Hepatocyte (in vitro differentiated cells): ENCODE results near the gene SYNGR3. TPM values are rescaled to one million over a fixed set of nuclear protein-coding genes. Genes with fewer than 3 reads are reported as not detected.

ENCODE experiments used
- DNase-seq: peaks from one replicate; pipeline ENCODE4 v3.0.0-alpha.2; 2016; ENCODE audit warnings: low spot score
- H2AFZ ChIP-seq: fragments of 200-600 bp; sonication (generic); 2 replicates; pipeline ENCODE4 v1.6.0; 2016; ENCODE audit warnings: antibody characterized with exemption, mild to moderate bottlenecking
- H3K27ac ChIP-seq: fragments of 200-600 bp; sonication (generic); 2 replicates; pipeline ENCODE4 v1.5.1; 2016; ENCODE audit warnings: mild to moderate bottlenecking
- H3K27me3 ChIP-seq: fragments of 200-600 bp; sonication (generic); 2 replicates; pipeline ENCODE4 v1.6.1; 2016
- H3K36me3 ChIP-seq: fragments of 200-600 bp; sonication (generic); replicated peaks from 2 replicates; pipeline ENCODE4 v1.5.1; 2016; ENCODE audit warnings: low read depth; ENCODE audit not compliant: insufficient read depth
- H3K4me1 ChIP-seq: fragments of 200-600 bp; sonication (generic); 2 replicates; pipeline ENCODE4 v1.5.1; 2016; ENCODE audit warnings: mild to moderate bottlenecking, moderate library complexity; ENCODE audit not compliant: insufficient read depth
- H3K4me2 ChIP-seq: fragments of 200-600 bp; sonication (generic); 2 replicates; pipeline ENCODE4 v1.6.0; 2016
- H3K4me3 ChIP-seq: fragments of 200-600 bp; sonication (generic); 2 replicates; pipeline ENCODE4 v1.5.1; 2016; ENCODE audit warnings: mild to moderate bottlenecking
- H3K79me2 ChIP-seq: fragments of 200-600 bp; sonication (generic); 2 replicates; pipeline ENCODE4 v1.6.0; 2017; ENCODE audit warnings: mild to moderate bottlenecking
- H3K9me2 ChIP-seq: fragments of 200-600 bp; sonication (generic); replicated peaks from 2 replicates; pipeline ENCODE4 v1.6.0; 2017; ENCODE audit warnings: mild to moderate bottlenecking; ENCODE audit not compliant: insufficient read depth
- H3K9me3 ChIP-seq: fragments of 200-600 bp; sonication (generic); 2 replicates; pipeline ENCODE4 v1.5.1; 2016; ENCODE audit warnings: low read depth, mild to moderate bottlenecking
- H4K20me1 ChIP-seq: fragments of 200-600 bp; sonication (generic); 2 replicates; pipeline ENCODE4 v1.6.0; 2016; ENCODE audit warnings: mild to moderate bottlenecking; ENCODE audit not compliant: insufficient read depth, poor library complexity, severe bottlenecking
- CTCF ChIP-seq: fragments of 200-600 bp; sonication (generic); IDR thresholded peaks from 2 replicates; pipeline ENCODE4 v1.5.1; 2016; ENCODE audit warnings: antibody characterized with exemption, mild to moderate bottlenecking; ENCODE audit not compliant: poor library complexity
- EZH2 ChIP-seq: fragments of 200-600 bp; sonication (generic); IDR thresholded peaks from 2 replicates; pipeline ENCODE4 v1.6.1; 2016; ENCODE audit warnings: antibody characterized with exemption, mild to moderate bottlenecking, borderline replicate concordance
- EZH2phosphoT487 ChIP-seq: fragments of 200-600 bp; sonication (generic); IDR thresholded peaks from one replicate; pipeline ENCODE4 v1.6.1; 2018; ENCODE audit warnings: antibody characterized with exemption, mild to moderate bottlenecking, low read depth, moderate library complexity; ENCODE audit not compliant: unreplicated experiment, severe bottlenecking
- WGBS: methylation state at CpG from one replicate; pipeline ENCODE4 v1.1.6; 2016; ENCODE audit warnings: low lambda C conversion rate; ENCODE audit errors: missing lambda C conversion rate; 5-methylcytosine and 5-hydroxymethylcytosine counted together
- polyA plus RNA-seq: library from polyadenylated mRNA; unstranded; fragments of >200 nt; fragmentation: Nextera tagmentation; extraction: Ambion mirVana; gene quantifications from 2 replicates; pipeline ENCODE4 v1.2.1, GENCODE V29; 2016
- total RNA-seq: library from RNA; depleted of rRNA; stranded (reverse); fragments of >200 nt; gene quantifications from 2 replicates; pipeline ENCODE4 v1.2.3, GENCODE V29; 2014

The SYNGR3 gene
- total and polyA plus RNA-seq, 2 experiments from 2014 or later, result 2.2 to 2.5 TPM

GRCh38 chr16:2037115-2037514, 47.3 kb downstream of the SYNGR3 start:
- Histone ChIP-seq H3K27ac (peak overlapping the region; percentile 100), H3K4me1 (peaks cover 81% of the 10 kb centered on the region), H3K27me3 (no peaks in the 10 kb centered on the region), H3K4me3 (no peak overlapping the region), H3K9me2 (no peaks in the 10 kb centered on the region), H3K4me2 (no peak overlapping the region), H3K9me3 (no peaks in the 10 kb centered on the region), H3K36me3 (no peaks in the 10 kb centered on the region), H2AFZ (no peak overlapping the region), H4K20me1 (no peaks in the 10 kb centered on the region), H3K79me2 (peaks cover 11% of the 10 kb centered on the region)
- TF ChIP-seq EZH2 (no peak), CTCF (no peak), EZH2phosphoT487 (no peak)
- no peak for DNase-seq
- 91% methylated on average over 15 of the region's 15 CpGs for WGBS

- Histone ChIP-seq H3K27ac (peak overlapping the region; percentile 100), H3K4me3 (no peak overlapping the region), H3K9me3 (no peaks in the 10 kb centered on the region), H3K79me2 (peaks cover 5% of the 10 kb centered on the region), H2AFZ (no peak overlapping the region), H3K27me3 (no peaks in the 10 kb centered on the region), H3K4me1 (peaks cover 79% of the 10 kb centered on the region), H3K4me2 (peak overlapping the region; percentile 64), H3K36me3 (no peaks in the 10 kb centered on the region), H3K9me2 (no peaks in the 10 kb centered on the region), H4K20me1 (no peaks in the 10 kb centered on the region)
- no peak for DNase-seq
- TF ChIP-seq EZH2phosphoT487, result no peak
- TF ChIP-seq EZH2, result no peak
- TF ChIP-seq CTCF, result no peak
- WGBS, result 59% methylated on average over 28 of the region's 29 CpGs
Observed at GRCh38 chr16:2037647-2038381, 48.0 kb downstream of the SYNGR3 start.

GRCh38 chr16:2038382-2039231, 48.8 kb downstream of the SYNGR3 start:
- H3K4me1 ChIP-seq, result peaks cover 72% of the 10 kb centered on the region
- peak; percentile 69 for DNase-seq
- H3K9me2 ChIP-seq, result no peaks in the 10 kb centered on the region
- no peaks in the 10 kb centered on the region for H4K20me1 ChIP-seq
- H3K4me3 ChIP-seq, result no peak overlapping the region
- TF ChIP-seq EZH2, result no peak
- TF ChIP-seq EZH2phosphoT487, result no peak
- no peak for TF ChIP-seq CTCF
- H3K27me3 ChIP-seq, result no peaks in the 10 kb centered on the region
- no peaks in the 10 kb centered on the region for H3K9me3 ChIP-seq
- peak overlapping the region; percentile 94 for H3K27ac ChIP-seq
- 49% methylated on average over 23 of the region's 41 CpGs for WGBS
- H3K36me3 ChIP-seq, result no peaks in the 10 kb centered on the region
- H3K79me2 ChIP-seq, result peaks cover 5% of the 10 kb centered on the region
- no peak overlapping the region for H2AFZ ChIP-seq
- peak overlapping the region; percentile 58 for H3K4me2 ChIP-seq
